Superior temporal gyrus (tissue), 1 donor: Measurements from ENCODE around the gene ATP1A2.

Experiments
- DNase-seq: peaks from one replicate; pipeline ENCODE4 v3.0.0-alpha.2; 2016; ENCODE audit errors: extremely low spot score

Gene ATP1A2

DNA sequence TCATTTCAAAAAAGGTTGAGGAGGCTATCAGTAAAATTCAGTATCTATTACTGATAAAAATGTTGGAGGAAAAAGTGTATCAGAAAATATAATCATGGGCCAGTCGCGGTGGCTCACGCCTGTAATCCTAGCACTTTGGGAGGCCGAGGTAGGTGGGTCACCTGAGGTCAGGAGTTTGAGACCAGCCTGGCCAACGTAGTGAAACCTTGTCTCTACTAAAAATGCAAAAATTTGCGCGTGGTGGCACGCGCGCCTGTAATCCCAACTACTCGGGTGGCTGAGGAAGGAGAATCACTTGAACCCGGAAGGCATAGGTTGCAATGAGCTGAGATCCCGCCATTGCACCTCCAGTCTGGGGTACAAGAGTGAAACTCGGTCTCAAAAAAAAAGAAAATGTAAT is 30.5 kb downstream of the ATP1A2 start:
- no peak for DNase-seq

GRCh38 chr1:160148121-160148520 is 32.6 kb downstream of the ATP1A2 start:
- DNase-seq, result no peak

DNA sequence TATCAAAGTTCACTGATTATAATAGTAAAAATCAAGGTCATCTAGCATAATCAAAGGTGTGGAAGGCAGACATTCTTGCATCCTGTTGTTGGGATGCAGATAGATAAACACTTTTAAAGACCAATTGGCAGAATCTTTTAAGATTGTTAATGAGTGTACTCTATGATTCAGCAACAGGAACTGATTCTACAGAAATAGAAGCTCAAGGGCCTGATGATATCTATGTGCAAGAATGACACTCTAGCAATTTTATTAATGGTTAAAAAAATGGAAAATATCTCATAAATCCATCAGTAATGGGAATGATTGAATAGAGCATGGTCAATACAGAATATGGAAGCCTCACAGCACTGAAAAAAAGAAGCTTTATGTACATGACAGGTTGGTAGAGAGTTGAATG is 33.7 kb downstream of the ATP1A2 start:
- DNase-seq, result no peak

- no peak for DNase-seq
These were observed 34.2 kb downstream of the ATP1A2 start for GRCh38 chr1:160149716-160150115.

DNA sequence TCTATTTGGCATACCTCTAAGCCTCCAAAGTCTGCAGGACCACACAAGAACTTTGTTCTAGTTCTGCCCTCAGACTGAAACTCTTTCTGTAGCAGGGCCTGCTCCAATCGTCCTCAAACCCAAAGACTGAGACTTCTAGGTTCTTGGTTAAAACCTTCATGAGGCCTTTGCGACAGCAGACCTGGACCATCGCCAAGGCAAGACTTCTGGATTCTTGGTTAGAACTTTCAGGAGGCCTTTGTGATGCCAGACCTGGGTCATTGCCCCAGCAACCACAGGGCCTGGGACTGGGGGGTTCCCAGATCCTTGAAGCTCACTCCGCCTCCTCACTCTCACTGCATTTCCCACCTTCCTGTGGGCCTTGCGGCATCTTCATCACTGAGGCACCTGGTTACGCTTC is 35.7 kb downstream of the ATP1A2 start, which contains the start of gene ATP1A4:
Gene ATP1A4, plus strand, starts transcription at position 301 of the 400 bp plus-strand sequence. CDS start 438 bp downstream, outside the sequence.
- DNase-seq, result no peak

- DNase-seq, result no peak
These were observed 39.2 kb downstream of the ATP1A2 start for GRCh38 chr1:160154790-160155189.

DNA sequence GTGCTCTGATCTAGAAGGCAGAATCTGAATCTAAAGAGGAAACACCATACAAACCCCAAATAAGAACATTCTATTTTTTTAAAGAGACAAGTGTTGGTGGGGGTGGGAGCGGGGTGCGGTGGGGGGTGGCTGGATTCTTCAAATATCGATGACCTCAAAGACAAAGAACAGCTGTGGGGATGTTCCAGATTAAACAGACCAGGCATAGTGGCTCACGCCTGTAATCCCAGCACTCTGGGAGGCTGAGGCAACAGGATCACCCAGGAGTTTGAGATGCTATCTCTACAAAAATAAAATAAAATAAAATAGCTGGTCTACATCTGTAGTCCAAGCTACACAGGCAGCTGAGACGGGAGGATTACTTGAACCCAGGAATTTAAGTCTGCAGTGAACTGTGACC is 40.8 kb downstream of the ATP1A2 start:
- no peak for DNase-seq

DNA sequence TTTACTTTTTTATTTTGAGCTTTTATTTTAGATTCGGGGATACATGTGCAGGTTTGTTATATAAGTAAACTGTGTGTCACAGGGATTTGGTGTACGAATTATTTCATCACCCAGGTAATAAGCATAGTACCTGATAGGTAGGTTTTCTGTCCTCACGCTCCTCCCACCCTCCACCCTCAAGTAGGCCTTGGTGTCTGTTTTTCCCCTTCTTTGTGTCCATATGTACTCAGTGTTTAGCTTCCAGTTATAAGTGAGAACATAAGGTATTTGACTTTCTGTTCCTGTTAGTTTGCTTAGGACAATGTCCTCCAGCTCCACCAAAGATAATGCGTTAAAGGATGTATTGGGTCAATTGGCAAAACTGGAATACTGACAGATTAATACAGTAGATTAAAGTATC is 41.6 kb downstream of the ATP1A2 start:
- no peak for DNase-seq

- DNase-seq, result no peak
These were observed 42.5 kb downstream of the ATP1A2 start for GRCh38 chr1:160158031-160158430.

GRCh38 chr1:160158534-160158933 is 43.0 kb downstream of the ATP1A2 start:
- no peak for DNase-seq

- no peak for DNase-seq
These were observed 44.3 kb downstream of the ATP1A2 start for GRCh38 chr1:160159846-160160245.

- DNase-seq, result peak; percentile 54
These were observed 46.6 kb downstream of the ATP1A2 start for GRCh38 chr1:160161965-160162705.

- no peak for DNase-seq
These were observed 47.4 kb downstream of the ATP1A2 start for GRCh38 chr1:160162931-160163330.

DNA sequence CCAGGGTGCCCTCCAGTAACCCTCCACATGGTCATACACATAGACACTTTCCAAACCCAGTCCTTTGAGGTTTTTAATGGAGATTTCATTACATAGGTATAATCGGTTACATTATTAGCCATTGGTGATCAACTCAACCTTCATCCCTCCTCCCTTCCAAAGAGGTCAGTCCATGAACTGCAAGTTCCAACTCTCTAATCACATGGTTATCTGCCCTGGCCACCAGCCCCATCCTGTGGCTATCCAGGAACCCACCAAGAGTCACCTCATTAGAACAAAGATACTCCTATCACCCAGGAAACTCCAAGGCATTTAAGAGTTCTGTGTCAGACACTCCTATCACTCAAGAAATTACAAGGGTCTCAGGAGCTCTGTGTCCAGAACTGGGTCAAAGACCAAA is 48.1 kb downstream of the ATP1A2 start:
- no peak for DNase-seq

DNA sequence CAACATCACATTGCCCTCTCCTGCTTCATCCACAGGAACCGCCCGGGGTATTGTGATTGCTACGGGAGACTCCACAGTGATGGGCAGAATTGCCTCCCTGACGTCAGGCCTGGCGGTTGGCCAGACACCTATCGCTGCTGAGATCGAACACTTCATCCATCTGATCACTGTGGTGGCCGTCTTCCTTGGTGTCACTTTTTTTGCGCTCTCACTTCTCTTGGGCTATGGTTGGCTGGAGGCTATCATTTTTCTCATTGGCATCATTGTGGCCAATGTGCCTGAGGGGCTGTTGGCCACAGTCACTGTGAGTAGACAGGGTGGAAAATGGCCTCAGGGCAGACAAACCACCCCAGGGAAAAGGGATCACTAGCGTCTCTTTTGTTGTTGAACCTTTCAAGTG is 48.6 kb downstream of the ATP1A2 start:
- no peak for DNase-seq

DNA sequence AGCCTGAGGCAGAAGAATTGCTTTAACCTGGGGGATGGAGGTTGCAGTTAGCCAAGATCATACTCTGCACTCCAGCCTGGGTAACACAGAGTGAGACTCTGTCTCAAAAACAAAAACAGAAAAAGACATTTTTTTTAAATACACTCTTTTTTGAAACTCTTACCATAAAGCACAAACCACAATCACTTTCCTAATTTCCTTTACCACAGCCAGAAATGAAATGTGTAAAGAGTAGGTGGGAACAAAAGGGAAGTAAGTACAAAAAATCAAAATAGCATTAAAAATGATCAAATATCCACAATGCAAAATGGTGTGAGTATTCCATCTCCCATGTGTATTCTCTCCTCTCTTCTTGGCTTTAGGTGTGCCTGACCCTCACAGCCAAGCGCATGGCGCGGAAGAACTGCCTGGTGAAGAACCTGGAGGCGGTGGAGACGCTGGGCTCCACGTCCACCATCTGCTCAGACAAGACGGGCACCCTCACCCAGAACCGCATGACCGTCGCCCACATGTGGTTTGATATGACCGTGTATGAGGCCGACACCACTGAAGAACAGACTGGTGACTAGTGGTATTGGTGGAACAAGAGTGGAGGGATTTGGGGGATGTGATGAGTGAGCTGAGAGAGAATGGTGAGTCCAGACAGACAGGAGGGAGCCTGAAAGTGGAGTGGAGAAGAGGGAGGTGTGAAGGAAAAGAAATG is 50.8 kb downstream of the ATP1A2 start:
- peak; percentile 38 for DNase-seq

DNA sequence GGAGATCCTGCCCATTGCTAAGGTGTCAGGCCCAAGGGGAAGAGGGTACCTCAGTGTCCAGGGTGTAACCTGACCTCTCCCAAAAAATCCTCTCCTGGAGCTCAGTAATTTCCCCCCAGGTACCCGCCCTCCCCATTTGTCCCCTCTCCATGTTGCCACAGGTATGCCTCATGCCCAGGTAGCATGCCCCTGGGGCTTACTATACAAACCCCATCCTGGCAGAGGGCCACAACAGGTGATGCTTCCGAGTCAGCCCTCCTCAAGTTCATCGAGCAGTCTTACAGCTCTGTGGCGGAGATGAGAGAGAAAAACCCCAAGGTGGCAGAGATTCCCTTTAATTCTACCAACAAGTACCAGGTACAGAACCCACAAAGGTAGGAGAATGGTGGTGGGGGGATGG is 51.5 kb downstream of the ATP1A2 start:
- no peak for DNase-seq

- DNase-seq, result no peak
These were observed 52.0 kb downstream of the ATP1A2 start for GRCh38 chr1:160167580-160167979.

DNA sequence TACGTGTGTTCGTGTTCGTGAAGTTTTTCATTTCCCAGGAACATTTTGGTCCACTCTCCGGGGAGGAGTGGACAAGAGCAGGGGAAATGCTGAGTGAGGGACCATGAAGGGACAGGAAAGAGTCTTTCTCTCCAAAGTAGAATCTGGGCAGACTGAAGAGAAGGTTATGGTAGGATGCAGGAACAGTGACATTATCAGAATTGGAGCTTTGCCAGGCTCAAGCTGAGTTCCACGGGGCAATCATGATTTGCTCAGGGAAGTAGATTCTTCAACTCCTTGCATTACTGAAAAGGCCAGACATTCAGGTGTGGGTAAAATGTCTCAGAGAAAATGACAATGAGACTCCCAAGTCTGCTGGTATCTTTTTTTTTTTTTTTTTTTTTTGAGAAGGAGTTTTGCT is 52.5 kb downstream of the ATP1A2 start:
- no peak for DNase-seq

- no peak for DNase-seq
These were observed 53.2 kb downstream of the ATP1A2 start for GRCh38 chr1:160168609-160169369.

- no peak for DNase-seq
These were observed 54.2 kb downstream of the ATP1A2 start for GRCh38 chr1:160169553-160170399.

- no peak for DNase-seq
These were observed 55.8 kb downstream of the ATP1A2 start for GRCh38 chr1:160171354-160171753.
